Tibial nerve (tissue), 4 donors: ENCODE data around the gene SPTLC2.

Experiments used
- CTCF ChIP-seq, 5 experiments: fragments of 200-600 bp in 3 of 5; fragments of 450-650 bp in 2 of 5; sonication (generic) in 3 of 5; IDR thresholded peaks; one replicate each; pipeline ENCODE4 v1.5.1; 2016 to 2019; ENCODE audit warnings: antibody characterized with exemption in 5 of 5, mild to moderate bottlenecking in 3 of 5, moderate library complexity in 2 of 5
- EP300 ChIP-seq, 2 donors: sonication (generic); formaldehyde crosslinking; IDR thresholded peaks; one replicate each; pipeline ENCODE4 v1.6.1; 2017; ENCODE audit warnings: antibody characterized with exemption in 2 of 2, mild to moderate bottlenecking in 1 of 2
- POLR2A ChIP-seq, 2 donors: fragments of 450-650 bp; IDR thresholded peaks; one replicate each; pipeline ENCODE4 v1.6.1; 2017; ENCODE audit warnings: antibody characterized with exemption in 2 of 2, mild to moderate bottlenecking in 2 of 2, moderate library complexity in 2 of 2

GRCh38 chr14:77603031-77603430, 13.4 kb downstream of the SPTLC2 start:
- TF ChIP-seq POLR2A (IDR thresholded peaks at IDR 0.05), result no peak
- TF ChIP-seq CTCF (IDR thresholded peaks at IDR 0.05), result no peak
- TF ChIP-seq EP300 (IDR thresholded peaks at IDR 0.05), result no peak
